Kidney tubule cell (primary cell): ENCODE measurements around the gene HSP90AA1.

ENCODE experiments used
- DNase-seq: peaks from one replicate; pipeline ENCODE4 v3.0.0-alpha.2; 2018; ENCODE audit warnings: low spot score

The HSP90AA1 gene

GRCh38 chr14:102040153-102040552, 46.7 kb downstream of the HSP90AA1 start:
- DNase-seq, result no peak

GRCh38 chr14:102039157-102039556, 47.7 kb downstream of the HSP90AA1 start:
- DNase-seq, result no peak

- no peak for DNase-seq
Observed at GRCh38 chr14:102037686-102038085, 49.2 kb downstream of the HSP90AA1 start.

GRCh38 chr14:102035914-102036313, 50.9 kb downstream of the HSP90AA1 start:
- no peak for DNase-seq

- DNase-seq, result peak; percentile 25
Observed at GRCh38 chr14:102034301-102034700, 52.5 kb downstream of the HSP90AA1 start.

GRCh38 chr14:102033241-102033640, 53.6 kb downstream of the HSP90AA1 start:
- no peak for DNase-seq
